Measurements from ENCODE around the gene RIPOR3. TPM values are rescaled to one million over a fixed set of nuclear protein-coding genes. Genes with fewer than 3 reads are reported as not detected.

RIPOR3 gene
- total RNA-seq, 1 experiment from 2014 or later = 0.07 TPM

GRCh38 chr20:50538276-50538675 is 153.1 kb downstream of the RIPOR3 start:
- H3K36me3 ChIP-seq = peaks cover 17% of the 10 kb centered on the region
- no peak for DNase-seq
- no peaks in the 10 kb centered on the region for H3K27me3 ChIP-seq
- no peak overlapping the region for H3K4me3 ChIP-seq
- H3K9me3 ChIP-seq = no peaks in the 10 kb centered on the region

- no peak overlapping the region for H3K4me3 ChIP-seq
- no peaks in the 10 kb centered on the region for H3K27me3 ChIP-seq
Observed at GRCh38 chr20:50537546-50538201, 153.7 kb downstream of the RIPOR3 start.

GRCh38 chr20:50536333-50536732 is 155.0 kb downstream of the RIPOR3 start:
- no peak for DNase-seq
- Histone ChIP-seq H3K36me3 (peaks cover 13% of the 10 kb centered on the region), H3K4me3 (no peak overlapping the region), H3K27me3 (no peaks in the 10 kb centered on the region), H3K9me3 (no peaks in the 10 kb centered on the region)

More at GRCh38 chr20:50537546-50538201, 153.7 kb downstream of the RIPOR3 start:
- H3K9me3 ChIP-seq = no peaks in the 10 kb centered on the region
- peaks cover 16% of the 10 kb centered on the region for H3K36me3 ChIP-seq
- no peak for DNase-seq

Other genes with a start within 250 kb of the RIPOR3 start
- gene PTPN1, start 181.2 kb downstream of the RIPOR3 start, total RNA-seq (2014; rRNA removed; shearing (Covaris generic); ENCODE audit: low replicate concordance) = 35.3 and 37.1 TPM in 2 replicates
- 2.0 and 2.4 TPM in 2 replicates for gene PARD6B, start 40.0 kb upstream of the RIPOR3 start, total RNA-seq (2014; rRNA removed; shearing (Covaris generic); ENCODE audit: low replicate concordance)
- gene BCAS4, start 103.5 kb upstream of the RIPOR3 start, total RNA-seq (2014; rRNA removed; shearing (Covaris generic); ENCODE audit: low replicate concordance) = 13.1 and 23.4 TPM in 2 replicates
- 11.6 and 13.8 TPM in 2 replicates for gene ADNP, start 239.9 kb upstream of the RIPOR3 start, total RNA-seq (2014; rRNA removed; shearing (Covaris generic); ENCODE audit: low replicate concordance)

Data from MG63 (cell line).